GM12891 (cell line): Measurements from ENCODE around the gene SNX9.

ENCODE experiments used
- DNase-seq: peaks from one replicate; pipeline ENCODE4 v3.0.0; 2011; ENCODE audit warnings: low spot score; ENCODE audit not compliant: insufficient read length
- FAIRE-seq: peaks from 2 replicates; lab custom pipeline; 2011; peaks lifted over from hg19 to GRCh38; lab: Jason Lieb, UNC
- PAX5 ChIP-seq: IDR thresholded peaks from 2 replicates; pipeline ENCODE4 v1.6.1; 2011; ENCODE audit warnings: low read length, moderate library complexity, mild to moderate bottlenecking; ENCODE audit not compliant: insufficient read depth, severe bottlenecking
- POLR2A ChIP-seq: IDR thresholded peaks from 2 replicates; pipeline ENCODE4 v1.6.1; 2011; ENCODE audit warnings: low read depth, low read length, control low read depth
- POLR2AphosphoS5 ChIP-seq: IDR thresholded peaks from 2 replicates; pipeline ENCODE4 v1.6.1; 2011; ENCODE audit warnings: low read depth, low read length, control low read depth
- POU2F2 ChIP-seq: IDR thresholded peaks from 2 replicates; pipeline ENCODE4 v1.6.1; 2011; ENCODE audit warnings: low read depth, mild to moderate bottlenecking, control low read depth, low read length, moderate library complexity
- SPI1 ChIP-seq: IDR thresholded peaks from 2 replicates; pipeline ENCODE4 v1.6.1; 2011; ENCODE audit warnings: low read depth, low read length, control low read depth
- TAF1 ChIP-seq: IDR thresholded peaks from 2 replicates; pipeline ENCODE4 v1.6.1; 2011; ENCODE audit warnings: low read depth, low read length, control low read depth

SNX9 gene

GRCh38 chr6:157830354-157831017 is 7.4 kb downstream of the SNX9 start:
- DNase-seq (no peak), FAIRE-seq (peak; percentile 61)

GRCh38 chr6:157831018-157831369 is 7.9 kb downstream of the SNX9 start:
- FAIRE-seq (no peak), DNase-seq (no peak)
- TF ChIP-seq POU2F2 (no peak), TAF1 (no peak), PAX5 (no peak), POLR2AphosphoS5 (no peak), SPI1 (no peak), POLR2A (no peak)

More at GRCh38 chr6:157830354-157831017, 7.4 kb downstream of the SNX9 start:
- TF ChIP-seq TAF1: no peak
- peak; percentile 78 for TF ChIP-seq SPI1

GRCh38 chr6:157831424-157832249 is 8.6 kb downstream of the SNX9 start:
- FAIRE-seq (no peak), DNase-seq (no peak)
- TF ChIP-seq TAF1 (no peak), POLR2A (no peak), SPI1 (no peak), POU2F2 (no peak), POLR2AphosphoS5 (no peak), PAX5 (no peak)

- TF ChIP-seq POU2F2: no peak
- TF ChIP-seq POLR2AphosphoS5: no peak
- no peak for TF ChIP-seq POLR2A
- TF ChIP-seq SPI1: no peak
- TF ChIP-seq PAX5: no peak
- no peak for TF ChIP-seq TAF1
- DNase-seq: no peak
- no peak for FAIRE-seq
Observed at GRCh38 chr6:157832250-157832967, 9.4 kb downstream of the SNX9 start.

- FAIRE-seq (no peak), DNase-seq (no peak)
- TF ChIP-seq TAF1 (no peak), SPI1 (no peak), POU2F2 (no peak), POLR2A (no peak), POLR2AphosphoS5 (no peak), PAX5 (no peak)
Observed at GRCh38 chr6:157834549-157834948, 11.5 kb downstream of the SNX9 start.

GRCh38 chr6:157838718-157839430 is 15.8 kb downstream of the SNX9 start:
- FAIRE-seq: no peak
- DNase-seq: no peak

GRCh38 chr6:157839606-157840005 is 16.6 kb downstream of the SNX9 start:
- FAIRE-seq: no peak
- TF ChIP-seq POLR2A: no peak
- no peak for TF ChIP-seq SPI1
- DNase-seq: no peak

More at GRCh38 chr6:157838718-157839430, 15.8 kb downstream of the SNX9 start:
- no peak for TF ChIP-seq SPI1
- TF ChIP-seq POU2F2: no peak
- TF ChIP-seq POLR2AphosphoS5: no peak
- TF ChIP-seq TAF1: no peak
- TF ChIP-seq POLR2A: no peak
- TF ChIP-seq PAX5: no peak

GRCh38 chr6:157840261-157840660 is 17.2 kb downstream of the SNX9 start:
- FAIRE-seq (no peak), DNase-seq (no peak)
- no peak for TF ChIP-seq POLR2A
- no peak for TF ChIP-seq POLR2AphosphoS5
- no peak for TF ChIP-seq POU2F2
- no peak for TF ChIP-seq SPI1
- TF ChIP-seq PAX5: no peak
- TF ChIP-seq TAF1: no peak

- DNase-seq (no peak), FAIRE-seq (peak; percentile 69)
- TF ChIP-seq POU2F2: no peak
- no peak for TF ChIP-seq POLR2A
- no peak for TF ChIP-seq TAF1
- no peak for TF ChIP-seq PAX5
Observed at GRCh38 chr6:157840776-157841175, 17.7 kb downstream of the SNX9 start.
